Endodermal cell (in vitro differentiated cells): ENCODE data around the gene ADAMTS17. TPM values are rescaled to one million over a fixed set of nuclear protein-coding genes. Genes with fewer than 3 reads are reported as not detected.
A peak's percentile ranks its signal among the peaks of the same experiment; 100 is the strongest.

Experiments used
- DNase-seq: peaks from one replicate; pipeline ENCODE4 v3.0.0-alpha.2; 2017
- H3K27ac ChIP-seq: 2 replicates; pipeline ENCODE4 v1.5.1; 2013; ENCODE audit warnings: mild to moderate bottlenecking, low read depth, low read length, moderate library complexity
- H3K27me3 ChIP-seq: 2 replicates; pipeline ENCODE4 v1.6.1; 2013; ENCODE audit warnings: mild to moderate bottlenecking, low read length, moderate library complexity; ENCODE audit not compliant: insufficient read depth, control insufficient read depth, poor library complexity, severe bottlenecking
- H3K36me3 ChIP-seq: 2 replicates; pipeline ENCODE4 v1.7.0; 2013; ENCODE audit warnings: mild to moderate bottlenecking, low read length, moderate library complexity; ENCODE audit not compliant: control insufficient read depth, insufficient read depth
- H3K4me1 ChIP-seq: one replicate; pipeline ENCODE4 v1.7.0; 2013; ENCODE audit warnings: low read length; ENCODE audit not compliant: control insufficient read depth, insufficient read depth
- H3K4me3 ChIP-seq: 2 replicates; pipeline ENCODE4 v1.5.1; 2013; ENCODE audit warnings: mild to moderate bottlenecking, low read length, moderate library complexity
- H3K9ac ChIP-seq: 2 replicates; pipeline ENCODE4 v1.6.1; 2013; ENCODE audit warnings: mild to moderate bottlenecking, low read length, moderate library complexity; ENCODE audit not compliant: poor library complexity, severe bottlenecking; ENCODE audit errors: extremely low read depth
- H3K9me3 ChIP-seq: 2 replicates; pipeline ENCODE4 v1.6.1; 2013; ENCODE audit warnings: mild to moderate bottlenecking, low read length, moderate library complexity; ENCODE audit not compliant: control insufficient read depth
- H3K27ac Mint-ChIP-seq: 2 replicates; pipeline ENCODE4 v1.8.0; 2020; ENCODE audit warnings: mixed read lengths
- H3K27me3 Mint-ChIP-seq: 2 replicates; pipeline ENCODE4 v1.8.0; 2021; ENCODE audit warnings: mild to moderate bottlenecking, mixed read lengths; ENCODE audit not compliant: insufficient read depth
- H3K36me3 Mint-ChIP-seq: 2 replicates; pipeline ENCODE4 v1.8.0; 2020; ENCODE audit warnings: low read depth, mixed read lengths
- H3K4me1 Mint-ChIP-seq: 2 replicates; pipeline ENCODE4 v1.8.0; 2020; ENCODE audit warnings: mixed read lengths
- H3K4me3 Mint-ChIP-seq: 2 replicates; pipeline ENCODE4 v1.8.0; 2020; ENCODE audit warnings: mild to moderate bottlenecking, moderate library complexity, mixed read lengths
- H3K9me3 Mint-ChIP-seq: 2 replicates; pipeline ENCODE4 v1.8.0; 2020; ENCODE audit warnings: mild to moderate bottlenecking, mixed read lengths
- WGBS, 2 experiments: methylation state at CpG; one replicate each; pipeline versions ENCODE4 v1.1.5 to v1.1.7; 2013; ENCODE audit warnings: missing lambda C conversion rate in 2 of 2, mixed read lengths in 1 of 2; ENCODE audit not compliant: insufficient coverage in 1 of 2, insufficient read length in 1 of 2; 5-methylcytosine and 5-hydroxymethylcytosine counted together
- long read RNA-seq, 4 experiments: library from polyadenylated mRNA in 2 of 4; library from RNA in 1 of 4; library from capped mRNA in 1 of 4; stranded (forward) in 3 of 4; unstranded in 1 of 4; transcript quantifications; one replicate each; pipeline ENCODE4 v2.0.0, GENCODE V29; 2020 to 2021; ENCODE audit warnings: inconsistent platforms in 1 of 4
- polyA plus RNA-seq, 2 experiments: library from polyadenylated mRNA; stranded (reverse); fragments of 50-300 nt; gene quantifications; one replicate each; pipeline ENCODE4 v1.2.3, GENCODE V29; 2013
- total RNA-seq, 2 donors: library from RNA; stranded (reverse); fragmentation: NEBNext Ultra II Directional in 1 of 2; extraction: Animal tissue kit (Norgen Biotek cat#: 25700) in 1 of 2; gene quantifications; 2 replicates in 1 of 2; 3 replicates in 1 of 2; pipeline ENCODE4 v1.2.1, GENCODE V29; 2021
- TF ChIP-seq, protein P1 (sequence below): fragments of 200-600 bp; sonication (generic); conservative IDR thresholded peaks from 2 replicates; pipeline ENCODE4 v1.5.0; 2021; ENCODE audit warnings: antibody characterized with exemption, mild to moderate bottlenecking

The ADAMTS17 gene, protein sequence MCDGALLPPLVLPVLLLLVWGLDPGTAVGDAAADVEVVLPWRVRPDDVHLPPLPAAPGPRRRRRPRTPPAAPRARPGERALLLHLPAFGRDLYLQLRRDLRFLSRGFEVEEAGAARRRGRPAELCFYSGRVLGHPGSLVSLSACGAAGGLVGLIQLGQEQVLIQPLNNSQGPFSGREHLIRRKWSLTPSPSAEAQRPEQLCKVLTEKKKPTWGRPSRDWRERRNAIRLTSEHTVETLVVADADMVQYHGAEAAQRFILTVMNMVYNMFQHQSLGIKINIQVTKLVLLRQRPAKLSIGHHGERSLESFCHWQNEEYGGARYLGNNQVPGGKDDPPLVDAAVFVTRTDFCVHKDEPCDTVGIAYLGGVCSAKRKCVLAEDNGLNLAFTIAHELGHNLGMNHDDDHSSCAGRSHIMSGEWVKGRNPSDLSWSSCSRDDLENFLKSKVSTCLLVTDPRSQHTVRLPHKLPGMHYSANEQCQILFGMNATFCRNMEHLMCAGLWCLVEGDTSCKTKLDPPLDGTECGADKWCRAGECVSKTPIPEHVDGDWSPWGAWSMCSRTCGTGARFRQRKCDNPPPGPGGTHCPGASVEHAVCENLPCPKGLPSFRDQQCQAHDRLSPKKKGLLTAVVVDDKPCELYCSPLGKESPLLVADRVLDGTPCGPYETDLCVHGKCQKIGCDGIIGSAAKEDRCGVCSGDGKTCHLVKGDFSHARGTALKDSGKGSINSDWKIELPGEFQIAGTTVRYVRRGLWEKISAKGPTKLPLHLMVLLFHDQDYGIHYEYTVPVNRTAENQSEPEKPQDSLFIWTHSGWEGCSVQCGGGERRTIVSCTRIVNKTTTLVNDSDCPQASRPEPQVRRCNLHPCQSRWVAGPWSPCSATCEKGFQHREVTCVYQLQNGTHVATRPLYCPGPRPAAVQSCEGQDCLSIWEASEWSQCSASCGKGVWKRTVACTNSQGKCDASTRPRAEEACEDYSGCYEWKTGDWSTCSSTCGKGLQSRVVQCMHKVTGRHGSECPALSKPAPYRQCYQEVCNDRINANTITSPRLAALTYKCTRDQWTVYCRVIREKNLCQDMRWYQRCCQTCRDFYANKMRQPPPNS
- total RNA-seq, result 1 to 10 TPM in 1 of 2 donors, under 1 TPM in 1; 0.82 to 2.3 TPM
- 0.71 TPM for polyA plus RNA-seq (2013, experiment 1 of 2)
- polyA plus RNA-seq (2013, experiment 2 of 2), result 0.37 TPM
- long read RNA-seq, experiment 1, result 0 reads
- long read RNA-seq, experiment 2, result 0 reads
- long read RNA-seq, experiment 3, partial matches to known transcripts, result 0 of 3 reads
- long read RNA-seq, experiment 3, other reads (novel, unspliced or antisense), result 3 of 3 reads
- long read RNA-seq, experiment 4, result 0 reads

DNA sequence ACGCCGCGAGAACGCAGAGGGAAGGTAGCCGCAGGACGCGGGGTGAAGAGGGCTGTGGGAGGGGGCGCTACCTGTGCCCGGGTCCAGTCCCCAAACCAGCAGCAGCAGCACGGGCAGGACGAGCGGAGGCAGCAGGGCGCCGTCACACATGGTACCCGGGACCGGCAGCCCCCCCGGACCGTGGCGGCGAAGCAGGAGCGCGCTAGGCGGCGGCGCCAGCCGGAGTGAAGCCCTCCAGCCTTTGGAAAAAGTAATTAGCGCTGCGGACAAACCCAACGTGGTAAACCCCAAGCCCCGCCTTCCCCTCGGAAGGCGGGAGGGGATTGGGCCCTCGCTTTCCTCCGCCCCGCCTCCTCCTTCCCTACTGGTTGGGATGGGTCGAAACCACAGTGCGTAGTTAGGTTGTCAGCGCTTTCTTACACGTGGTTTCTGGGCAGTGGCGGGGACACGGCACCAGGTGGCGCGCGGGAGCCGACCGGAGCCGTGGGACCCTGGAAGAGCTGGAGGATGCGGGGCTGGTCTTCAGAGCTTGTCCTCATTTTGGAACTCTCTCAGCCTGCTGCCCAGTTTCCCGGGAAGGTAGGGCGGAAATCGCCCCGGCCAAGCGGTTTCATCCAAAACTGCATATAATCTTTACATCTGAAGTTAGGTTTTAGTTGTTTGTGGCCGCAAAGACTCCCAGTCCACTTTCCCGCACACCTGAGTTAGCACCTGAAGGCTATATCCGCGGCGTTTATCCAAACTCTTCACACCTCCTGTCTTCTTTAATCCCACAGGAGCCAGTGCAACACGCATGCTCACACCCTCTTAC lies at the start of gene ADAMTS17:
Gene ADAMTS17 (minus strand): TSS at position 226 of the 811 bp plus-strand sequence. CDS start 76 bp downstream, at position 150.
- TF ChIP-seq, protein P1, sequence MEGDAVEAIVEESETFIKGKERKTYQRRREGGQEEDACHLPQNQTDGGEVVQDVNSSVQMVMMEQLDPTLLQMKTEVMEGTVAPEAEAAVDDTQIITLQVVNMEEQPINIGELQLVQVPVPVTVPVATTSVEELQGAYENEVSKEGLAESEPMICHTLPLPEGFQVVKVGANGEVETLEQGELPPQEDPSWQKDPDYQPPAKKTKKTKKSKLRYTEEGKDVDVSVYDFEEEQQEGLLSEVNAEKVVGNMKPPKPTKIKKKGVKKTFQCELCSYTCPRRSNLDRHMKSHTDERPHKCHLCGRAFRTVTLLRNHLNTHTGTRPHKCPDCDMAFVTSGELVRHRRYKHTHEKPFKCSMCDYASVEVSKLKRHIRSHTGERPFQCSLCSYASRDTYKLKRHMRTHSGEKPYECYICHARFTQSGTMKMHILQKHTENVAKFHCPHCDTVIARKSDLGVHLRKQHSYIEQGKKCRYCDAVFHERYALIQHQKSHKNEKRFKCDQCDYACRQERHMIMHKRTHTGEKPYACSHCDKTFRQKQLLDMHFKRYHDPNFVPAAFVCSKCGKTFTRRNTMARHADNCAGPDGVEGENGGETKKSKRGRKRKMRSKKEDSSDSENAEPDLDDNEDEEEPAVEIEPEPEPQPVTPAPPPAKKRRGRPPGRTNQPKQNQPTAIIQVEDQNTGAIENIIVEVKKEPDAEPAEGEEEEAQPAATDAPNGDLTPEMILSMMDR, result peak; percentile 92
- peaks cover 13% of the 10 kb centered on the region for H3K4me1 Mint-ChIP-seq
- H3K27ac Mint-ChIP-seq, result no peak within 1 kb of the TSS
- H3K27ac ChIP-seq, result no peak within 1 kb of the TSS
- peaks cover 80% of the 10 kb centered on the region for H3K27me3 Mint-ChIP-seq
- peak within 1 kb of the TSS; percentile 45 for H3K4me3 Mint-ChIP-seq
- H3K36me3 ChIP-seq, result no peaks in the 10 kb centered on the region
- H3K9ac ChIP-seq, result no peak within 1 kb of the TSS
- peaks cover 60% of the 10 kb centered on the region for H3K27me3 ChIP-seq
- no peaks in the 10 kb centered on the region for H3K9me3 ChIP-seq
- H3K4me3 ChIP-seq, result peak within 1 kb of the TSS; percentile 69
- WGBS, 2 experiments, result 4 to 7% methylated on average over 29 to 59 of the region's 59 CpGs
- H3K9me3 Mint-ChIP-seq, result no peaks in the 10 kb centered on the region
- H3K4me1 ChIP-seq, result peaks cover 5% of the 10 kb centered on the region
- DNase-seq, result peak; percentile 97
- no peaks in the 10 kb centered on the region for H3K36me3 Mint-ChIP-seq

DNA sequence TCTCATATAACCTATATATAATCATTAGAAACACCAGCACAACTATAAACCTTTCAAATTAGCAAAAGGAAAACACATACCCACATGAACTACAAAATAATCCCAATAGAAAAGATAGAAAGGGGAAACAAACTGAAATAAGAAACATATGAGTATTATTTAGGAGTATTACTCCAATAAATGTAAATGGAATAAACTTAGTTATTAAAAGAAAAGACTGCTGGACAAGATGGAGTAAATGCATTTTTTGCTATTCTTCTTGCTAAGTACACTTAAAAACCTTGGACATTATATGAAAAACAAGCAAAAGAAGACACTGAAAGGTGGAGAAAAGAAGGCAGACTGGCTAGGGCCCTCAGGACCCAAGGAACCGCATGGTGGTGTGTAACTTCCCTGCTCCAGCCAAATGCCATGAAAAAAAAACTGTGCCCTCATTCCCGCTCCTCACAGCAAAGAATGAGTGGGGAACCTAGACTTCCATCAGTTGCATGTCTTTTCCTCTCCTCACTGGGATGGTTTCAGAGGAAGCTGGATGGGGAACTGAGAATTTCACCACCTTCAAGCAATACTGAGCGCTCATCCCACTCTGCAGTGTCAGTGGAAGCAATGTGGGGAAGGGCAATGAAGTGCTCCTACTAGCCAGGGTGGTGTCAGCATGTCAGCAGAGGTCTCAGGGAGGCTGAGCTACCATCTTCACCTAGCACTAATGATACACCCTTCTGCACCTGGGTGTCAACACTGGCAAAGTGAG lies 43.7 kb upstream of the ADAMTS17 start:
- no peak overlapping the region for H3K27ac ChIP-seq
- H3K27me3 ChIP-seq, result no peaks in the 10 kb centered on the region
- DNase-seq, result no peak
- no peaks in the 10 kb centered on the region for H3K4me1 Mint-ChIP-seq
- WGBS, 2 experiments, result 81 to 100% methylated on average over 1 to 3 of the region's 3 CpGs
- no peak overlapping the region for H3K9ac ChIP-seq
- no peaks in the 10 kb centered on the region for H3K36me3 ChIP-seq
- no peak overlapping the region for H3K4me3 Mint-ChIP-seq
- H3K36me3 Mint-ChIP-seq, result peaks cover 6% of the 10 kb centered on the region
- H3K27me3 Mint-ChIP-seq, result peaks cover 6% of the 10 kb centered on the region
- H3K4me3 ChIP-seq, result no peak overlapping the region
- H3K9me3 ChIP-seq, result peaks cover 42% of the 10 kb centered on the region
- no peak overlapping the region for H3K27ac Mint-ChIP-seq
- no peaks in the 10 kb centered on the region for H3K4me1 ChIP-seq
- TF ChIP-seq, protein P1, result no peak
- H3K9me3 Mint-ChIP-seq, result peaks cover 65% of the 10 kb centered on the region
